Astrocyte (in vitro differentiated cells and primary cell): ENCODE data around the gene PTGR3.

Experiments
- CTCF ChIP-seq: IDR thresholded peaks from 2 replicates; pipeline ENCODE4 v1.5.1; 2011; ENCODE audit warnings: low read depth, mild to moderate bottlenecking, inconsistent platforms, low read length, moderate library complexity; ENCODE audit not compliant: insufficient read depth
- EZH2 ChIP-seq: IDR thresholded peaks from 2 replicates; pipeline ENCODE4 v1.6.1; 2012; ENCODE audit warnings: mild to moderate bottlenecking, low read length, inconsistent platforms; ENCODE audit not compliant: insufficient read depth

DNA sequence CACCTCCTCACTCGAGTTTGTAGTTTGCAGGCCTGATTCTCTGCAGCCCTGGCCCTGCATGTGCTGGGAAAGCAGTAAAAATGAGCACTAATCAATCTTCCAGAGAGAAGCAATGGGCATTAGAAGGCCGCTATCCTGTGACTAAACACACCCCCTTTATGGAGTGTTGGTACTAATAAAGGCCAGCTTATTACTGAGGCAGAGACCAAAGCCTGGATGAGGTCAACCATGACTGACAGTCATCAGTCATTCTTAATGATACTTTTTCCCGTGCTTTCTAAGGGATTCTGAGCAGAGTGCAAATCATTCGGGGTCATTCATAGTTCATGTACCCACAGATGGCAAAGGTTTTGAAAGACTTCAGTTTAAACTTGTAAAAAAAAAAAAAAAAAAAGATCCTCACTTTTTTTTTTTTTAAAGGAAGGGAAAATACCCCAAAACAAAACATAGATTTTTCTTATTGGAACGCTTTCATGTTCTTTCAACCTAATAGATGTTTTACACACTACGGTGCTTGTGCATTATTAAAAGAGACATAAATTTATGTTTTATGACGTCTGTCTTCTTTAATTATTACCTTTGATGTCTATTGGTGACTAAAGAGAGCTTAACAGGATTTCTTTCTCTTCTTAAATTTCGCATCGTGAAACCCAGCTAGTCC, 14.9 kb upstream of the PTGR3 start:
- TF ChIP-seq CTCF (no peak), EZH2 (no peak)
